ENCODE measurements around the gene CMSS1. TPM values are rescaled to one million over a fixed set of nuclear protein-coding genes. Genes with fewer than 3 reads are reported as not detected.
A peak's percentile ranks its signal among the peaks of the same experiment; 100 is the strongest.

The CMSS1 gene
- total RNA-seq, 2 donors from 2014 or later = 18.1 to 22.7 TPM

- Histone ChIP-seq H3K4me3 (no peak overlapping the region), H3K4me1 (ENCODE audit: control insufficient read depth in 1 of 2, low read depth in 2 of 2) (peaks cover under 1 to 27% of the 10 kb centered on the region in 2 donors), H3K36me3 (no peaks in the 10 kb centered on the region), H3K27ac (no peak overlapping the region), H3K9me3 (no peaks in the 10 kb centered on the region), H3K27me3 (replicated peaks; ENCODE audit: insufficient read depth) (no peaks in the 10 kb centered on the region)
- no peak for DNase-seq (ENCODE audit: low spot score)
- ATAC-seq (ENCODE audit: insufficient number of reproducible peaks, low FRiP score, low read depth) = no peak
- TF ChIP-seq CTCF (IDR thresholded peaks at IDR 0.05) = no peak
Observed at GRCh38 chr3:100131241-100131640, 313.6 kb downstream of the CMSS1 start.

GRCh38 chr3:100136921-100137320 lies 319.3 kb downstream of the CMSS1 start:
- TF ChIP-seq CTCF (IDR thresholded peaks at IDR 0.05) = no peak
- H3K9me3 ChIP-seq = no peaks in the 10 kb centered on the region
- peak overlapping the region; percentile 55 to 62 for H3K27ac ChIP-seq
- H3K36me3 ChIP-seq = no peaks in the 10 kb centered on the region
- peaks cover 13 to 44% of the 10 kb centered on the region in 2 donors for H3K4me1 ChIP-seq (ENCODE audit: control insufficient read depth in 1 of 2, low read depth in 2 of 2)
- H3K27me3 ChIP-seq (replicated peaks; ENCODE audit: insufficient read depth) = no peaks in the 10 kb centered on the region
- no peak overlapping the region for H3K4me3 ChIP-seq
- ATAC-seq (ENCODE audit: insufficient number of reproducible peaks, low FRiP score, low read depth) = peak; percentile 83
- no peak for DNase-seq (ENCODE audit: low spot score)

GRCh38 chr3:100140976-100141375 lies 323.3 kb downstream of the CMSS1 start:
- no peaks in the 10 kb centered on the region for H3K27me3 ChIP-seq (replicated peaks; ENCODE audit: insufficient read depth)
- H3K9me3 ChIP-seq = no peaks in the 10 kb centered on the region
- ATAC-seq (ENCODE audit: insufficient number of reproducible peaks, low FRiP score, low read depth) (no peak), DNase-seq (ENCODE audit: low spot score) (no peak)
- no peaks in the 10 kb centered on the region for H3K36me3 ChIP-seq
- H3K27ac ChIP-seq = no peak overlapping the region
- TF ChIP-seq CTCF (IDR thresholded peaks at IDR 0.05) = no peak
- H3K4me3 ChIP-seq = no peak overlapping the region
- peaks cover 13 to 29% of the 10 kb centered on the region in 2 donors for H3K4me1 ChIP-seq (ENCODE audit: control insufficient read depth in 1 of 2, low read depth in 2 of 2)

GRCh38 chr3:100141586-100141985 lies 323.9 kb downstream of the CMSS1 start:
- Histone ChIP-seq H3K4me1 (ENCODE audit: control insufficient read depth in 1 of 2, low read depth in 2 of 2) (peaks cover 9 to 23% of the 10 kb centered on the region in 2 donors), H3K9me3 (no peaks in the 10 kb centered on the region), H3K27me3 (replicated peaks; ENCODE audit: insufficient read depth) (no peaks in the 10 kb centered on the region), H3K27ac (no peak overlapping the region), H3K36me3 (no peaks in the 10 kb centered on the region), H3K4me3 (no peak overlapping the region)
- DNase-seq (ENCODE audit: low spot score) (no peak), ATAC-seq (ENCODE audit: insufficient number of reproducible peaks, low FRiP score, low read depth) (no peak)
- TF ChIP-seq CTCF (IDR thresholded peaks at IDR 0.05) = no peak

GRCh38 chr3:100144255-100144866 lies 326.7 kb downstream of the CMSS1 start:
- TF ChIP-seq CTCF (IDR thresholded peaks at IDR 0.05) = no peak
- Histone ChIP-seq H3K4me3 (no peak overlapping the region), H3K27me3 (replicated peaks; ENCODE audit: insufficient read depth) (no peaks in the 10 kb centered on the region), H3K4me1 (ENCODE audit: control insufficient read depth in 1 of 2, low read depth in 2 of 2) (peaks cover 0 to 17% of the 10 kb centered on the region in 2 donors), H3K9me3 (no peaks in the 10 kb centered on the region), H3K36me3 (no peaks in the 10 kb centered on the region), H3K27ac (no peak overlapping the region)
- DNase-seq (ENCODE audit: low spot score) (no peak), ATAC-seq (ENCODE audit: insufficient number of reproducible peaks, low FRiP score, low read depth) (no peak)
